Measurements from ENCODE around the gene SMPD1. TPM values are rescaled to one million over a fixed set of nuclear protein-coding genes. Genes with fewer than 3 reads are reported as not detected.

SMPD1 gene
- total RNA-seq, 1 donor from 2014 or later = 38.5 TPM

- Mint-ChIP-seq H3K27me3 (ENCODE audit: unreplicated experiment) (peaks cover 7% of the 10 kb centered on the region), H3K36me3 (ENCODE audit: unreplicated experiment) (peaks cover 13% of the 10 kb centered on the region), H3K4me1 (ENCODE audit: low read depth, unreplicated experiment) (peaks cover 3% of the 10 kb centered on the region), H3K9me3 (ENCODE audit: unreplicated experiment) (peaks cover 3% of the 10 kb centered on the region), H3K27ac (ENCODE audit: unreplicated experiment) (no peak overlapping the region), H3K4me3 (ENCODE audit: unreplicated experiment) (no peak overlapping the region)
- no peak for DNase-seq
- TF ChIP-seq CTCF (IDR thresholded peaks at IDR 0.05; ENCODE audit: partially characterized antibody, unreplicated experiment) = no peak
These were observed 5.3 kb downstream of the SMPD1 start for GRCh38 chr11:6395470-6396060.

- Mint-ChIP-seq H3K36me3 (ENCODE audit: unreplicated experiment) (peaks cover 13% of the 10 kb centered on the region), H3K4me3 (ENCODE audit: unreplicated experiment) (no peak overlapping the region), H3K27ac (ENCODE audit: unreplicated experiment) (no peak overlapping the region), H3K4me1 (ENCODE audit: low read depth, unreplicated experiment) (peaks cover 2% of the 10 kb centered on the region), H3K9me3 (ENCODE audit: unreplicated experiment) (peaks cover 1% of the 10 kb centered on the region), H3K27me3 (ENCODE audit: unreplicated experiment) (peaks cover 7% of the 10 kb centered on the region)
- DNase-seq = no peak
- TF ChIP-seq CTCF (IDR thresholded peaks at IDR 0.05; ENCODE audit: partially characterized antibody, unreplicated experiment) = no peak
These were observed 6.9 kb downstream of the SMPD1 start for GRCh38 chr11:6397156-6397555.

DNA sequence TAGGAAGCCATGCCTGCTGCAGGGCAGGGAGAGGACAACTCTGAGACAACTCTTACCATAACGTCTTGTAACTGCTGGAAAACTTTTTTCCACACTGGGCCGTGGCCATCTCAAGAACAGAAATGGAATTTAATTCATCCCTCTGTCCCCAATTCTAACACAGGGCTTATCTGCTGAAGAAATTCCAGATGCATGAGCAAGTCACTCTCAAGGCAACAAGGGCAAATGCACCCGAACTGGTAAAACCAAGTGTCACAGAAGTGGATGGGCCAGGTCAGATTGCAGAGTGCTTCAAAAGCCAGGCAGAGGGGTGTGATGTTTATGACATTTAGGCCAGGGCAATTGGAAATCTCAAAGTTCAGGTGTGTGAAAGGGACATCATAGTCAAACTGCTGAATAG lies 7.4 kb downstream of the SMPD1 start:
- Mint-ChIP-seq H3K27ac (ENCODE audit: unreplicated experiment) (no peak overlapping the region), H3K4me1 (ENCODE audit: low read depth, unreplicated experiment) (peaks cover 2% of the 10 kb centered on the region), H3K4me3 (ENCODE audit: unreplicated experiment) (no peak overlapping the region), H3K9me3 (ENCODE audit: unreplicated experiment) (peaks cover 1% of the 10 kb centered on the region), H3K36me3 (ENCODE audit: unreplicated experiment) (peaks cover 13% of the 10 kb centered on the region), H3K27me3 (ENCODE audit: unreplicated experiment) (peaks cover 6% of the 10 kb centered on the region)
- no peak for TF ChIP-seq CTCF (IDR thresholded peaks at IDR 0.05; ENCODE audit: partially characterized antibody, unreplicated experiment)
- DNase-seq = no peak

DNA sequence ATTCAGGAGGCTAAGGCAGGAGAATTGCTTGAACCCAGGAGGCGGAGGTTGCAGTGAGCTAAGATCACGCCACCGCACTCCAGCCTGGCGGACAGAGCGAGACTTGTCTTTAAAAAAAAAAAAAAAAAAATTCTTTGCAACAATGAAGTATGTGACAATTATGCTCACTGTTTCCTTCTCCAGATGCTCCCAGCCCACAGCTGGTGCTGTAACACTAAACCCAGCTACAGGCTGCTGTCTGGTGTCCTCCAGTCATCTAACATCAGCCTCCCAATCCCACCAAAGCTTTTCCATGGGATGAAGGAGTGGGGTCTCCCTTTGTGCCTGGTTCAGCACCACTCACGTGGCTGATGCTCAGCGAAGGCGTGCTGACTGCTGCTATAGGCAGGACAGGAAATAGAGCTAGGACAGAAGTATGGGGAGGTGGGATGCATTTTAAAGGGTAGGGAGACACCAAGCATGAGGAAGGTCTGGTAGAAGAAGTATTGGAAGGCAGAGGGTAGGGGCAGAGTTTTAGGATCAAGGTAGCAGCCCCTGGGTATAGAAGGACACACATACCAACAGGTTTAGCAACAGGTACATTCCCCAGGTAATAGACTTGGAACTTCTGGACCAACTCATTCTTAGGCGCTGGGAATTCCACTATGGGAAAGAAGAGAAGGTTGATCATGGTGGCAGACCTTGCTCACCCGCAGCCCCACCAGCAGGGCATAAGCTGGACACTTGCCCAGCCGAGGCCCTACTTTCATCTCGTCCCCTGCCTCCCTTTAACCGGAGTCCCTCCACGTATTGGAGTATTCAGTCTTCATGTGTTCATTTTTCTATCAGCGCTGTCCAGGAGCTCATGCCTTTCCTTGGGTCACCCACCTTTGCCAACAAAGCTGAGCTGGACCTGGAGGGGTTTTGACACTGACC lies 10.4 kb downstream of the SMPD1 start:
- DNase-seq = no peak
- H3K27ac Mint-ChIP-seq (ENCODE audit: unreplicated experiment) = no peak overlapping the region
- peaks cover 5% of the 10 kb centered on the region for H3K27me3 Mint-ChIP-seq (ENCODE audit: unreplicated experiment)
- TF ChIP-seq CTCF (IDR thresholded peaks at IDR 0.05; ENCODE audit: partially characterized antibody, unreplicated experiment) = no peak
- H3K4me3 Mint-ChIP-seq (ENCODE audit: unreplicated experiment) = no peak overlapping the region
- peaks cover 13% of the 10 kb centered on the region for H3K36me3 Mint-ChIP-seq (ENCODE audit: unreplicated experiment)
- peaks cover 9% of the 10 kb centered on the region for H3K4me1 Mint-ChIP-seq (ENCODE audit: low read depth, unreplicated experiment)
- no peaks in the 10 kb centered on the region for H3K9me3 Mint-ChIP-seq (ENCODE audit: unreplicated experiment)

DNA sequence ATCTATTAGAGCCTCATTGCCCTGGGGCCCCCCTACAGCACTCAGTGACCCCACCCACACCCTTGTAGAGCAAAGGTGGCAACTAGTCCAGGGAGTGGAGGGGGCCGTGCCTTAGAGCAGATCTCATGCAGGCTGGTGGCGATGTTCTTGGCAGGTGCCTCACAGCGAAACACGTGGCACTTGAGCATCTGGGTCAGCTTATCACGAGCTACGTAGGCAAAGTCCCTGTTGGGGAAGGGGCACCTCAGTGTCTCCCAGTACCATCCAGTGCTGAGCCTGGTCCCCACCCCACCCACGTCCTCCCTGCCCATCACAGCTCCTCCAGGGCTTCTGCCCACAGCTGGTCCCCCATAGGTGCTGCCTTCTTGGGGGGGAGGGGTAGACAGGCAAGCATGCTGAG lies 11.2 kb downstream of the SMPD1 start:
- Mint-ChIP-seq H3K36me3 (ENCODE audit: unreplicated experiment) (peaks cover 9% of the 10 kb centered on the region), H3K4me3 (ENCODE audit: unreplicated experiment) (no peak overlapping the region), H3K27ac (ENCODE audit: unreplicated experiment) (no peak overlapping the region), H3K4me1 (ENCODE audit: low read depth, unreplicated experiment) (peaks cover 14% of the 10 kb centered on the region), H3K27me3 (ENCODE audit: unreplicated experiment) (peaks cover 4% of the 10 kb centered on the region), H3K9me3 (ENCODE audit: unreplicated experiment) (no peaks in the 10 kb centered on the region)
- TF ChIP-seq CTCF (IDR thresholded peaks at IDR 0.05; ENCODE audit: partially characterized antibody, unreplicated experiment) = no peak
- no peak for DNase-seq

Measured in glutamatergic neuron (in vitro differentiated cells).